Breast epithelium (tissue), 3 donors: ENCODE results near the gene ZNF679.

ENCODE experiments used
- POLR2A ChIP-seq: fragments of 450-650 bp; IDR thresholded peaks from one replicate; pipeline ENCODE4 v1.6.1; 2016; ENCODE audit warnings: antibody characterized with exemption, mild to moderate bottlenecking, moderate library complexity
- TF ChIP-seq, protein P1 (sequence below), 3 donors: fragments of 450-650 bp; IDR thresholded peaks; one replicate each; pipeline ENCODE4 v1.5.1; 2016 to 2017; ENCODE audit warnings: antibody characterized with exemption in 3 of 3, mild to moderate bottlenecking in 3 of 3, moderate library complexity in 3 of 3

DNA sequence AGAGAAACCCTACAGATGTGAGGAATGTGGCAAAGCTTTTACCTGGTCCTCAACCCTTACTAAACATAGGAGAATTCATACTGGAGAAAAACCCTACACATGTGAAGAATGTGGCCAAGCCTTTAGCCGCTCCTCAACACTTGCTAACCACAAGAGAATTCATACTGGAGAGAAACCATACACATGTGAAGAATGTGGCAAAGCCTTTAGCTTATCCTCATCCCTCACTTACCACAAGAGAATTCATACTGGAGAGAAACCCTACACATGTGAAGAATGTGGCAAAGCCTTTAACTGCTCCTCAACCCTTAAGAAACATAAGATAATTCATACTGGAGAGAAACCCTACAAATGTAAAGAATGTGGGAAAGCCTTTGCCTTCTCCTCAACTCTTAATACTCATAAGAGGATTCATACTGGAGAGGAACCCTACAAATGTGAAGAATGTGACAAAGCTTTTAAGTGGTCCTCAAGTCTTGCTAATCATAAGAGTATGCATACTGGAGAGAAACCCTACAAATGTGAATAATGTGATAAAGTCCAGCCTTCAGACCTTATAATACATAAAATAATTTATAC is 38.2 kb downstream of the ZNF679 start:
- TF ChIP-seq, protein P1, sequence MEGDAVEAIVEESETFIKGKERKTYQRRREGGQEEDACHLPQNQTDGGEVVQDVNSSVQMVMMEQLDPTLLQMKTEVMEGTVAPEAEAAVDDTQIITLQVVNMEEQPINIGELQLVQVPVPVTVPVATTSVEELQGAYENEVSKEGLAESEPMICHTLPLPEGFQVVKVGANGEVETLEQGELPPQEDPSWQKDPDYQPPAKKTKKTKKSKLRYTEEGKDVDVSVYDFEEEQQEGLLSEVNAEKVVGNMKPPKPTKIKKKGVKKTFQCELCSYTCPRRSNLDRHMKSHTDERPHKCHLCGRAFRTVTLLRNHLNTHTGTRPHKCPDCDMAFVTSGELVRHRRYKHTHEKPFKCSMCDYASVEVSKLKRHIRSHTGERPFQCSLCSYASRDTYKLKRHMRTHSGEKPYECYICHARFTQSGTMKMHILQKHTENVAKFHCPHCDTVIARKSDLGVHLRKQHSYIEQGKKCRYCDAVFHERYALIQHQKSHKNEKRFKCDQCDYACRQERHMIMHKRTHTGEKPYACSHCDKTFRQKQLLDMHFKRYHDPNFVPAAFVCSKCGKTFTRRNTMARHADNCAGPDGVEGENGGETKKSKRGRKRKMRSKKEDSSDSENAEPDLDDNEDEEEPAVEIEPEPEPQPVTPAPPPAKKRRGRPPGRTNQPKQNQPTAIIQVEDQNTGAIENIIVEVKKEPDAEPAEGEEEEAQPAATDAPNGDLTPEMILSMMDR (IDR thresholded peaks at IDR 0.05) = no peak
- TF ChIP-seq POLR2A = no peak
